CD4-positive, alpha-beta T cell treated with Interleukin-21 for 1 hour (primary cell): ENCODE data around the gene YARS1.

Experiments
- DNase-seq: peaks from one replicate; pipeline ENCODE4 v3.0.0-alpha.2; 2020

The YARS1 gene

GRCh38 chr1:32761253-32761877 is 55.8 kb downstream of the YARS1 start:
- no peak for DNase-seq

DNA sequence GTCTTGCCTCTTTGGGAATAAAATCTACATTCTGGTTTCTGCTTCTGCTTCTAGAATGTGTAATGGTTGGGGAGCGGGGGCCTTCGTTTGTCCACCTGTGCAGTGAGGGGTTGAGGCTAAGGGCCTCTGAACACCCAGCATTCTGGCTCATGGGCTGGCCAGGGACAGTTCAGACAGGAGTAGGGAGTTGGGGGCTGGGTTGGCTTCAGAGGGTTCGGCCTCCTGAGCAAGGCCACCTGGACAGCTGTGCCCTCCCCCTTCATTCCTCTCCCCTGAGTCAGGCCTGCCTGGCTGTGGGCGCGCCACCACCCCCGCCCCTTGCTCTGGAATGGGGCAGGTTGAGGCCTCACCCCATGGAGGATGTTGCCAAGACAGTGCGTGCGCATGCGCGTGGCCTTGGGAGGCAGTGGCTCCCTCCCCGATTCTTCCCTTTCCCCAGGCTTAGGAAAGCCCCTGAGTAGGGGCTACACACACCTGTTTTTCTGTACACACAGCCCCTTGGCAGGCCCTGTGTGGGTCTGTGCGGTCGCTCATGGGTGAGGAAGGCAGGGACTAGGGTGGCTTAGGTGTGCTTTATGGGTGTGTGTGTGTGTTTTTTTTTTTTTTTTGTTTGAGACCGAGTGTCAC is 57.0 kb downstream of the YARS1 start:
- DNase-seq: no peak

DNA sequence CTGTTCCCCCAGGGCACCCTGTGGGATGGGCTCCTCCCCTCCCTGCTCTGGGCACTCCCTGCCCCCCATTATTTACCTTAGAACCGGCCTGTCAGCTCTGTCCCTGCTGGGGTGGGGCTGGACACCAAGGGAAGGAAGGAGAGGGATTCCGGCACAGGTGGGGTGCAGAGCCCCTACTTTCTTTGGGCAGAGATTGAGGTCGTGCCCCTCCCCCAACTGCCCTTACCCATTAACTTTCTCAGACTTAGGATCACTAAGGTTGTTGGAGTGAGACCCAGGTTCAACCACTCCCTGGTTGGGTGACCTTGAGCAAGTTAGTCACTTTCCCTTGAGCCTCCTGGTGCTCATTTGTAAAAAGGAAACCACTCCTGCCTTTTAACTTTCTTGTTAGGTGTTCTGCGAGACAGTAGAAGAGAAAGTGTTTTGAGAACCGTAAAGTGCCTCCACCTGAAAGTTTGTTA is 57.6 kb downstream of the YARS1 start:
- DNase-seq: no peak

GRCh38 chr1:32758795-32759430 is 58.2 kb downstream of the YARS1 start:
- no peak for DNase-seq

- DNase-seq: no peak
Observed at GRCh38 chr1:32758177-32758794, 58.9 kb downstream of the YARS1 start.

DNA sequence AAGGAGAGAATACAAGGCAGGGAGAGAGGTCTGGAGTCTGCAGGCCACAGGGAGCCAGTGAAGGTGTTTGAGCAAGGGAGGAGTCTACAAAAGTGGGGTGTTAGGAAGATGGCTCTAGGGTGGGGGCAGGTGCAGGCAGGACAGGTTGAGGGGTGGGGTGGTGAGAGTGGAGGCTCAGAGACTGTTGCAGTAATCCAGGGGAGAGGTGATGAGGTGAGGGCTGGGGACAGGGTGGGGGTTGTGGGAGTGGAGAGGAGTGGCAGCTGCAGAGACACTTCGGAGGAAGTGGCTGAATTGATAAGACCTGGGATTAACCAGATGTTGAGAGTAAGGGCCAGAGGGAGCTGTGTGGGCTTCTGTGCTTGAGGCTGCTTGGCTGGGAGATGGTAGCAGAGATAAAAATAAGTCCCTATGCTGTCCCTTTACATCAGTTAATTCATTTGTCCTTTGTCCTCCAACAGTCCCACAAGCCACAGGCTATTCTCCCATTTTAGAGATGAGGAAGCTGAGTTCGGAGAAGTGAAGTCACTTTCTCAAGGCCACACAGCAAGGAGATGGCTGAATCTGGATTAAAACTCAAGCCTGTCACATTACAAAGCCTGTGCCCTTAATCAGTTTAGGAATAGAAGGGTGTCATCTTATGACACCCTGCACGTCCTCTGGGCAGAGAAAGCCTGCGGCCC is 59.8 kb downstream of the YARS1 start:
- DNase-seq: no peak

DNA sequence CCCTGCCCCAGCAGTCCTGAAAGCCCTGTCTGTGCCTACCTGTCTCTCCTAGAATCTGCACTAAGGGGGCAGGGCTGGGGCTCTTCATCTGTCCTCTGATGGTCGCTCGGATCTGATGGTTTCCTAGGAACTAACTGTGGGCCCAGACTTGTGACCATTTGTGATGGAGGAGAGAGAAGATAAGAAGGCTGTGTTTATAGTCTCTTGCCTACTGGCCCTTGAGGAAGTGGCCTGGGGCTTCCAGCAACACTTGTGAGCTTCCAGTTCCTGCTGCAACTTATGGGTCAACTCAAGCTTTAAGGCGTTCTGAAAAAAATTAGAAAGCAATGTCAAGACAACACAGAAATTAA is 61.4 kb downstream of the YARS1 start:
- DNase-seq: no peak

DNA sequence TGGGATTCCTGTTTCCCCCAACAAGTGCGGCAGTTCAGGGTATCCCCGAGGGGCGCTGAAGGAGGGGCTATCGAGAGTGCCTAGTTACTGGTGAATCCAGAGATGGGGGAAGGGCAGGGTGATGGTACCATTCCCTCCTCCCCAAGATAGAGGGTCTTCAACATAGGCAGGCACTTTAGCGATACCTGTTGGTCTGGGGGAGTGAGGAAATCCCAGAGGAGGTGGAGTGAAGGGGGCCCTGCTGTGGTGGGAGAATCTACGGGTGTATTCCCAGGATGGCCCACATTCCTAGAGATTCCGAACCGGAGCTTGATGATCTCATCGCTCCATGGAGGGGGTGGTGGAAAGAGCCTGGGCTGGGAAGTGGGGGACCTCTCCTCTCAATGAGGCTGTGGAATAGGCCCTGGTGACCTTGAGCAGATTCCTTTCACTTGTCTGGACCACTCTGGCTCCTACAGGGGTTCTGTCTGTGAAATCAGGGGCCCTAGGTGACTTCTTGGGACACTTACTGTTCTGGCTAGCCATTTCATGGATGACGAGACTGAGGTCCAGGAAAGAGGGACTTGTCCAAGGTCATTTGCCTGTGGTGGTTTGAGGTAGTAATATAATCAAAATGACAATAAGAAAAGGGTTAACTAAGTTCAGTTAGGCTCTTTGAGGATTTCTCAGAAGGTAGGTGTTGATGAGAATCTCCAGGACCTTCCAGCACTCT is 61.9 kb downstream of the YARS1 start:
- DNase-seq: no peak

DNA sequence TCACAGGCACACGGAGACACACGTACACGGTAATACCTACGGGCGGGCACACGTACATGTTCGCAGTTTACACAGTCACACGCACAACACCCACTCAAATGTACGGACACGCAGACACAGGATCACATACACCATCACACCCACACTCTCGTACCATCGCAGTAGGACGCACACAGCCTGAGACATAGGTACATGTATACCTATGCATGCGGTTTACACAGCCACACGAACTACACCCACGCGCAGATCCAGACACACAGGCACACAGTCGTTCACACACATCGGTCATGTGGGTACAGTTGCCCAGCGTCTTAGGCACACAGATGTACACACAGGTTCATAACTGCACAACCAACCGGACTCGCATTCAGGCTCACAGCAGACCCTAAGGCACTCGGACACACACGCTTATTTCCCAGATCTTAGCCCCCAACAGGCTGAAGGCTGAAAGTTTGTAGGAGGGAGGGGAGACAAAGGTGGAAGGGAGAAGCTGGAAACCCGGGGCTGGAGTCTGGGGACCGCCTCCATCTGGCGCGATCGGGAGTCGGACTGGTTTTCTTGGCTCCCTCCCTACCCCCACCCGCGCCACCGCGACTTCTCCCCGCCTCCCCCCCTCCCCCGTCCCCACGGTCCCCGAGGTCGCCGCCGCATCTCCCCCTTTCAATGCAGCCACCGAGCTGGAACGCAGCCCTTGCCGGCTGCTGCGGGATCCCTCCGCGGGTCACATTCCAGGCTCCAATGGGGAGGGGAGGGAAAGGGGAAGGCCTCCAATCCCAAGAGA is 62.7 kb downstream of the YARS1 start:
- peak; percentile 51 for DNase-seq

DNA sequence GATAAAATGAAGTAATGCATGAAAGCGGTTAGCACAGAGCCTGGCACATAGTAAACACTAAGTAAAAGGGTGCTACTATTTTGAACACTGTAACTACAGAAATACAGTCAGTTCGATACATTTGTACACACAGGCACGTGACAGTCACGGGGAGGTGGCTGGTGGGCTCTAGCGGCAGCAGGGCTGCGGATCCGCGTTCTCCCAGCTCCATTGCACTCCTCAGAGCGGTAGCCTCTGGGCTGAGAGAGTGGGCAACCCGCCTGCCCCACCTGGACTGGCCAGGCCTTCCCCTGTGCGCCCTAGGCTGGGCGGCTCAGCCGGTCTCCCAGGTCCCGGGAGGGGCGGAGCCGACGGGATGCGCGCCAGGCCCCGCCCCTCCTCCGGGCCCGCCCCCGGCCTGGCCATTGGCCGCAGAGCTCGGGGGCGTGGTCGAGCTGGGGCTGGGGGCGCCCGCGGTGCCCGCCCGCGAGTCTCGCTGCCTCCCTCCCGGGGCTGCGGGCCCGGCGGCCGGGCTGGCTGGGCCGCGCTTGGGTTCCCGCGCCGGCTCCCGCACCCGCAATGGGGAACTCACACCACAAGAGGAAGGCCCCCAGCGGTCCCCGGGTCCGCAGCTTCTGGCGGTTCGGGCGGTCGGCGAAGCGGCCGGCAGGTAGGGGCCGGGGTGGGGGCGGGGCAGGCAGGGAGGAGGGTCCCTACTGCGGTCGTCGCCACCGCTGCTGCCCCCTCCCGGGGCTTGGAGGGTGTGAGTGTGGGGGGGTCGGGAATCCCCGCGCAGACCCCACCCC is 63.4 kb downstream of the YARS1 start:
- DNase-seq: peak; percentile 73

DNA sequence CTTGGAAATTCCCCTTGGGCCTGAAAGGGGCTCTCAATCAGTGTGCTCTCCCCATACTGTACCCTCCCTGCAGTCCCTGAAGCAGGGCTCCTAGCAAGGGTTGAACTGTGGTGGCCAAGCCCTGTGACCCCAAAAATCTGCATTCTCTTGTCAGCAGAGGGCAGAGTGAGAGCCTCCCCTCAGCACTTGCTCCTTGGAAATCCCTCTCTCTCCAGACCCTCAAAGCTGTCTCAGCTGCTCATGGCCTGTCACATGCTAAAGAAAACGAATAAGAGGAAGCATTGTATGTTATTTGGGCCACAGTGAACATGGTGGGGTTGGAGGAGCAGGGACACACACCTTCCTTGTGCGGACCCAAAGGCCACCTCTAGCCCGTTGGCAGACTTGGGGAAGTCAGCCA is 67.4 kb downstream of the YARS1 start:
- DNase-seq: no peak

DNA sequence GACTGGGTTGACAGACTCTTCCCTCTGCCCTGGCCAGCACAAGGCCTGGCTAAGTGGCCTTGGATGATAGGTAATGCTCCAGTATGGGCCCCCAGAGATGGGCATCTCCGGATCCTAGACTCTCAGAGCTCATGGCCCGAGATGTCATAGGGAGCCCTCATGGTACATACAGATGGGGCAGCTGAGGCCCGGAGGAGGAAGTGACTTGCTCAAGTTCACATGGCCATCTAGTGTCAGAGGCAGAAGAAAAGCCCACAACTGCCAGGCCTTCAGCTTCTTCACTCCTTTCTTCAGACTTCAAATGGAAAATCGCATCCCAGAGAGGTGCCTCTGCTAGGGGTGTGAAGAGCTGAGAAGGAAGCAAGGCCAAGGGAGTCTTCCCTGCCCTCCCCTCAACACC is 67.8 kb downstream of the YARS1 start:
- no peak for DNase-seq

- no peak for DNase-seq
Observed at GRCh38 chr1:32748926-32749325, 68.2 kb downstream of the YARS1 start.

- no peak for DNase-seq
Observed at GRCh38 chr1:32748348-32748747, 68.8 kb downstream of the YARS1 start.

- DNase-seq: no peak
Observed at GRCh38 chr1:32746130-32746529, 71.0 kb downstream of the YARS1 start.

DNA sequence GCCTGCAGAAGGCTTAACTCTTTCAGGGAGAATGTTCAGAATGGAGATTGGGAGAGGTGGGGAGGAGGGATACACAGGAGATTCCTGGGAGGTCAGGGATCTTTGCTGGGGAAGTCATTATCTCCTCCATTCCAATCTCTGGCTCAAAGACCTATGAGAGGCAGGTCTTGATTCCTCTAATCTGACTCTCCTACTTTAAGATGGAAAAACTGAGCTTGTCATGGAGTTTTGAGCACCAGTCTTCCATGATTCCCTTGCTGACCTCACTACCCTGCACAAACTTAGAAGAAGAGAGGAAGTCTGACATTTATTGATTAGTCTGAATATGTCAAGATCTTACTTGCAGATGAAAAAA is 73.1 kb downstream of the YARS1 start:
- DNase-seq: no peak

DNA sequence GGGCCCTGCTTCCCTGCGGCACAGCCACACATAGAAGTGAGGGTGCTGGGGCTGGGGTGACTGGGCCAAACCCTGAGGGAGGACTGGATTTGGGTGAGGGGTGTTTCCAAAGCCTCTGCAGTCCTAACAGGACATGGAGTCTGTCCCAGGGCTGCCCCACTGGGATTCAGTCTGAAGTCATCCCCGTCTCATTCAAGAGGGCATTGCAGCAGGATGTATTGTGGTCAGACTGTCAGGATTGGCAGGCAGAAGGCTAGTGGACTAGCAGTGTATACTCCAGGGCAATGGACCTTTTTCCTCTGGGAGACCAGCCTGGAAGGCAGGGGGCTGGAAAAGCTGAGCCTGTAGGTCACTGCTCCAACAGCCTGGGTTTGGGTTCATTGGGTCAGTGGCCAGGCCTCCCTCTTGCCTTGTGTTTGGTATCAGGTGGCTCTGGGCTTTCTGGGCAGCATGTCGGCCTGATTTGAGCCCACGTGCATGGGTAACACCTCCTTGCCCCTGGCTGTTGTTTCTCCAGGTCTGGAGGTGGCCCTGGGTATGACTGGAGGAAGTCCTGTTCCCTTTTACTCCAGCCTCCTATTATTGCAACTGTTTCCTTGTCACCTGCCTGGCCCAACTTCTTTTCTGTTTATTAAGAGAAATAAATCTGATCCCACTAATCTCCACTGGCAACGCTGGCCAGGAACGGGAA is 73.6 kb downstream of the YARS1 start:
- DNase-seq: no peak

DNA sequence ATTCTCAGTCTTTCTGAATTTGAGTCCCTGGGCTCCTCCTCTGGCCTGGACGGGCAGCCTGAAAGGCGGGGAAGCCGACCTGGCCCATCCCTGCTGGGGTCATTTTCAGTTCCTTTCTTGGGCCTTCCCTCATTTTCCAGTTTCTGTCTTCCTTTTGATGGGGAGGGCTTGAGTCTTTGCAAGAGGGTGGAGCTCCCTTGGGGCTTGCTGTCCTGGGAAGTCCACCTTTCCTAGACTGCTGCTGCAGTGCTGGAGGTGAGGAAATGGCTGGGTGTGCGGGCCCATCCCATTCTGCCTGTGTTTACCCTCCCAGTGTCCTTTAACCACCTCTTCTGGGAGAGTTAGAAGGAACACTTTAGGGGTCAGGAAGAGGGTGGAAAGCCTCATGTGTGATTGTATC is 74.2 kb downstream of the YARS1 start:
- DNase-seq: no peak

DNA sequence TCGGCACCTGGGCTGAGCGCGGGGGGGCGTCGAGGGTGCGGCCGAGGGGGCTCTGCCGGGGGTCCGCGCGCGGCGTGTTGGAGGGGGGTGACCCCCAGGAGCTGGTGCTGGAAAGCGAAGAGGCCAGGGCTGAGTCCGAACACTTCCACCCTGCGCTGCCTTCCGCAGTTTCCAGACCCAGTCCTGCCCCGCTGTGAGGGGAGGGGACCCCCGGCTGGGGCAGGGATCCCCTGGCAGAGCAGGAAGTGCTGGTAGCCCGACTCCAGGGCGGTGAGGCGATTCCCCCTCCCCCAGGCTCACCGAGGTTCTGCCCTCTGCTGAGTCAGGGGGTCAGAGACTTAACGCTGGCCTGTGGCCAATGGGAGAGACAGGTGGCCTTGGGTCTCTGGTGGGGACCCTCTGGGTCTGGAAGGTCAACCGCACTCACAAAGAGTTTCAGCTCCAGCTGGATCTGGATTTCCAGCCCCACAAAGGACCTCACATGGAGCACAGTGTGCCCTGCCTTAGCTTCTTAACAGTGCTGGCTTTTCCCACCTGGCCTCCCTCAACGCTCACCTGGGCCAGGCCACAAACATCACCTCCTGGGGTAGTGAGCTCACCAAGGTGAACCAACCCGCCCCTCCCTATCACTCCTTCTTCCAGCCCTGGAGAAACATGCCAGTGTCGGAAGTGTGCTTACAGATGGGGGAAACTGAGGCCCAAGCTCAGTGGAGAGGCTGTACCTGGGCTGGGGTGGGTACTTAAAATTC is 74.8 kb downstream of the YARS1 start:
- no peak for DNase-seq
